K562 (cell line): ENCODE results near the gene ST3GAL3.

Experiments
- CAMTA2 ChIP-seq: fragments of 250-450 bp; sonication (Bioruptor Pico); conservative IDR thresholded peaks from 2 replicates; pipeline ENCODE4 v1.5.1; 2022
- CTCF ChIP-seq, 3 experiments: IDR thresholded peaks in 2 of 3; conservative IDR thresholded peaks in 1 of 3; 2 replicates each; pipeline ENCODE4 v1.5.1; 2011 to 2012; ENCODE audit warnings: low read length in 3 of 3, mild to moderate bottlenecking in 3 of 3, control low read depth in 2 of 3, improper control_type of control experiment in 1 of 3, inconsistent platforms in 1 of 3, low read depth in 1 of 3, mixed read lengths in 1 of 3, moderate library complexity in 1 of 3; ENCODE audit not compliant: insufficient read depth in 2 of 3
- GATA2 ChIP-seq: sonication (generic); formaldehyde crosslinking; IDR thresholded peaks from 2 replicates; pipeline ENCODE4 v1.4.0; 2020; ENCODE audit warnings: mild to moderate bottlenecking, missing genetic modification reagents
- TEAD4 ChIP-seq, 2 experiments: sonication (generic) in 1 of 2; formaldehyde crosslinking in 1 of 2; IDR thresholded peaks; 2 replicates each; pipeline versions ENCODE4 v1.6.1 to v1.8.0; 2012 to 2022; ENCODE audit warnings: borderline replicate concordance in 1 of 2, inconsistent platforms in 1 of 2, low read length in 1 of 2, mild to moderate bottlenecking in 1 of 2, missing genetic modification reagents in 1 of 2
- TF ChIP-seq, protein P1 (sequence below), 2 experiments: fragments of 450-650 bp in 1 of 2; IDR thresholded peaks; 2 replicates each; pipeline ENCODE4 v1.6.1; 2011 to 2017; ENCODE audit warnings: low read depth in 2 of 2, antibody characterized with exemption in 1 of 2, borderline replicate concordance in 1 of 2, low read length in 1 of 2, mild to moderate bottlenecking in 1 of 2, mixed read lengths in 1 of 2; ENCODE audit not compliant: control insufficient read depth in 1 of 2
- TF ChIP-seq, protein P2 (sequence below): sonication (generic); formaldehyde crosslinking; IDR thresholded peaks from 2 replicates; pipeline ENCODE4 v1.4.0; 2020; ENCODE audit warnings: mild to moderate bottlenecking, missing genetic modification reagents

DNA sequence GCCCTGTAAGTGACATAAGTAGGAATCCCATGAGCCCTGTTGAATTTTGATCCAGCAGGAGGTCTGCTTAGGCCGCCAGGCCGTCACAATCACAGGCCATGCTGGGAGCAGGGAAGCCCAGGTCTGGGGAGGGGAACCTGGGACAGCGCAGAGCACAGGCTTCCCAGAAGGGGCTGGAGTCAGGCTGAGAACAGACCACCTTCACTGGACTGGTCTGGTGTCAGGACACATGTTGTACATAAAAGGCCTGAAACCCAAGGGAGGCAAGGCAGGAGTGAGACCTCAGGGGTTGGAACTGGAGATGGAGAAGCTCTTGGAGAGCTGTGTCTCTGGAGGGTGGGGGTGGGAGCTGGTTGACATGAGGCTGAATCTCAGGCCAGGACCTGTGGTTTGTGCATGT lies 163.0 kb downstream of the ST3GAL3 start:
- TF ChIP-seq GATA2 (CRISPR knock-in tag) (no peak), CTCF (IDR thresholded peaks at IDR 0.05 in 2 of 3, conservative IDR thresholded peaks at IDR 0.05 in 1 of 3; ENCODE audit: insufficient read depth in 2 of 3, low read depth in 1 of 3, low read length in 3 of 3) (no peak), CAMTA2 (CRISPR knock-in tag) (no peak), TEAD4 (IDR thresholded peaks at IDR 0.05; ENCODE audit: low read length) (no peak), TEAD4 (CRISPR knock-in tag; IDR thresholded peaks at IDR 0.05; ENCODE audit: borderline replicate concordance) (no peak)
- TF ChIP-seq, protein P1, sequence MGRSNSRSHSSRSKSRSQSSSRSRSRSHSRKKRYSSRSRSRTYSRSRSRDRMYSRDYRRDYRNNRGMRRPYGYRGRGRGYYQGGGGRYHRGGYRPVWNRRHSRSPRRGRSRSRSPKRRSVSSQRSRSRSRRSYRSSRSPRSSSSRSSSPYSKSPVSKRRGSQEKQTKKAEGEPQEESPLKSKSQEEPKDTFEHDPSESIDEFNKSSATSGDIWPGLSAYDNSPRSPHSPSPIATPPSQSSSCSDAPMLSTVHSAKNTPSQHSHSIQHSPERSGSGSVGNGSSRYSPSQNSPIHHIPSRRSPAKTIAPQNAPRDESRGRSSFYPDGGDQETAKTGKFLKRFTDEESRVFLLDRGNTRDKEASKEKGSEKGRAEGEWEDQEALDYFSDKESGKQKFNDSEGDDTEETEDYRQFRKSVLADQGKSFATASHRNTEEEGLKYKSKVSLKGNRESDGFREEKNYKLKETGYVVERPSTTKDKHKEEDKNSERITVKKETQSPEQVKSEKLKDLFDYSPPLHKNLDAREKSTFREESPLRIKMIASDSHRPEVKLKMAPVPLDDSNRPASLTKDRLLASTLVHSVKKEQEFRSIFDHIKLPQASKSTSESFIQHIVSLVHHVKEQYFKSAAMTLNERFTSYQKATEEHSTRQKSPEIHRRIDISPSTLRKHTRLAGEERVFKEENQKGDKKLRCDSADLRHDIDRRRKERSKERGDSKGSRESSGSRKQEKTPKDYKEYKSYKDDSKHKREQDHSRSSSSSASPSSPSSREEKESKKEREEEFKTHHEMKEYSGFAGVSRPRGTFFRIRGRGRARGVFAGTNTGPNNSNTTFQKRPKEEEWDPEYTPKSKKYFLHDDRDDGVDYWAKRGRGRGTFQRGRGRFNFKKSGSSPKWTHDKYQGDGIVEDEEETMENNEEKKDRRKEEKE (IDR thresholded peaks at IDR 0.05; ENCODE audit: borderline replicate concordance in 1 of 2, control insufficient read depth in 1 of 2, low read depth in 2 of 2, low read length in 1 of 2) = no peak
- TF ChIP-seq, protein P2, sequence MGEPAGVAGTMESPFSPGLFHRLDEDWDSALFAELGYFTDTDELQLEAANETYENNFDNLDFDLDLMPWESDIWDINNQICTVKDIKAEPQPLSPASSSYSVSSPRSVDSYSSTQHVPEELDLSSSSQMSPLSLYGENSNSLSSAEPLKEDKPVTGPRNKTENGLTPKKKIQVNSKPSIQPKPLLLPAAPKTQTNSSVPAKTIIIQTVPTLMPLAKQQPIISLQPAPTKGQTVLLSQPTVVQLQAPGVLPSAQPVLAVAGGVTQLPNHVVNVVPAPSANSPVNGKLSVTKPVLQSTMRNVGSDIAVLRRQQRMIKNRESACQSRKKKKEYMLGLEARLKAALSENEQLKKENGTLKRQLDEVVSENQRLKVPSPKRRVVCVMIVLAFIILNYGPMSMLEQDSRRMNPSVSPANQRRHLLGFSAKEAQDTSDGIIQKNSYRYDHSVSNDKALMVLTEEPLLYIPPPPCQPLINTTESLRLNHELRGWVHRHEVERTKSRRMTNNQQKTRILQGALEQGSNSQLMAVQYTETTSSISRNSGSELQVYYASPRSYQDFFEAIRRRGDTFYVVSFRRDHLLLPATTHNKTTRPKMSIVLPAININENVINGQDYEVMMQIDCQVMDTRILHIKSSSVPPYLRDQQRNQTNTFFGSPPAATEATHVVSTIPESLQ (CRISPR knock-in tag) = no peak
